HG02571 (cell line): Measurements from ENCODE around the gene STAT5B.
"Not testable (repeated sequence)": the region's sequence is repeated elsewhere in the genome, so short reads cannot be mapped to it uniquely, and the experiment has no call there.

Experiments
- ATAC-seq: cut with Tn5 transposase; IDR thresholded peaks from one replicate; pipeline ENCODE4 v1.9.1; 2021; ENCODE audit warnings: mild to moderate bottlenecking, moderate library complexity; ENCODE audit not compliant: unreplicated experiment

The STAT5B gene

GRCh38 chr17:42198897-42199296, 77.3 kb downstream of the STAT5B start:
- no peak for ATAC-seq

- no peak for ATAC-seq
Observed at GRCh38 chr17:42197564-42198156, 78.5 kb downstream of the STAT5B start.

- ATAC-seq: peak; percentile 90
Observed at GRCh38 chr17:42193969-42194899, 82.0 kb downstream of the STAT5B start, which contains the start of gene GHDC. Gene GHDC, minus strand, starts transcription at chr17:42194494. Its CDS starts 913 bp downstream, at chr17:42193581.

- no peak for ATAC-seq
Observed at GRCh38 chr17:42193216-42193968, 82.8 kb downstream of the STAT5B start.

- no peak for ATAC-seq
Observed at GRCh38 chr17:42192189-42193126, 83.7 kb downstream of the STAT5B start.

GRCh38 chr17:42191275-42191608, 84.9 kb downstream of the STAT5B start:
- no peak for ATAC-seq

- ATAC-seq: no peak
Observed at GRCh38 chr17:42190491-42191274, 85.5 kb downstream of the STAT5B start.

- no peak for ATAC-seq
Observed at GRCh38 chr17:42189651-42189965, 86.6 kb downstream of the STAT5B start.

- ATAC-seq: no peak
Observed at GRCh38 chr17:42188749-42189650, 87.2 kb downstream of the STAT5B start.

- ATAC-seq: no peak
Observed at GRCh38 chr17:42187833-42188232, 88.4 kb downstream of the STAT5B start.

- not testable (repeated sequence) for ATAC-seq
Observed at GRCh38 chr17:42186191-42186590, 90.0 kb downstream of the STAT5B start.

GRCh38 chr17:42185621-42185930, 90.6 kb downstream of the STAT5B start:
- no peak for ATAC-seq

GRCh38 chr17:42184713-42185620, 91.2 kb downstream of the STAT5B start, which contains the start of gene HCRT:
Gene HCRT, minus strand, starts transcription at chr17:42185452. Its CDS starts 87 bp downstream, at chr17:42185365.
- ATAC-seq: no peak

- ATAC-seq: no peak
Observed at GRCh38 chr17:42183741-42184711, 92.2 kb downstream of the STAT5B start.

- ATAC-seq: no peak
Observed at GRCh38 chr17:42182927-42183734, 93.1 kb downstream of the STAT5B start.

- ATAC-seq: no peak
Observed at GRCh38 chr17:42181851-42182207, 94.4 kb downstream of the STAT5B start.
